Neutrophil (primary cell): ENCODE results near the gene RNF157.
A peak's percentile ranks its signal among the peaks of the same experiment; 100 is the strongest.
"Not testable (repeated sequence)": the region's sequence is repeated elsewhere in the genome, so short reads cannot be mapped to it uniquely, and the experiment has no call there.

Experiments used
- H3K27ac ChIP-seq: fragments of 200-600 bp; sonication (generic); 2 replicates; pipeline ENCODE4 v1.5.1; 2016; ENCODE audit warnings: mild to moderate bottlenecking, moderate library complexity
- H3K27me3 ChIP-seq: fragments of 200-600 bp; sonication (generic); 2 replicates; pipeline ENCODE4 v1.6.0; 2016; ENCODE audit warnings: mild to moderate bottlenecking
- H3K36me3 ChIP-seq: fragments of 200-600 bp; sonication (generic); 2 replicates; pipeline ENCODE4 v1.5.1; 2017
- H3K4me1 ChIP-seq, 2 experiments: fragments of 200-600 bp in 1 of 2; sonication (generic) in 1 of 2; 1 replicate in 1 of 2; 2 replicates in 1 of 2; pipeline versions ENCODE4 v1.5.1 to v1.6.1; 2013 to 2016; ENCODE audit warnings: low read depth in 1 of 2, low read length in 1 of 2, mild to moderate bottlenecking in 1 of 2, moderate library complexity in 1 of 2; ENCODE audit not compliant: control insufficient read depth in 1 of 2, insufficient read depth in 1 of 2
- H3K4me3 ChIP-seq, 2 experiments: fragments of 200-600 bp in 1 of 2; sonication (generic) in 1 of 2; 1 replicate in 1 of 2; 2 replicates in 1 of 2; pipeline ENCODE4 v1.5.1; 2013 to 2016; ENCODE audit warnings: low read depth in 1 of 2, low read length in 1 of 2, mild to moderate bottlenecking in 1 of 2, moderate library complexity in 1 of 2
- H3K9me3 ChIP-seq: fragments of 200-600 bp; sonication (generic); 2 replicates; pipeline ENCODE4 v1.5.1; 2016
- TF ChIP-seq, protein P1 (sequence below): fragments of 200-600 bp; sonication (generic); IDR thresholded peaks from 2 replicates; pipeline ENCODE4 v1.5.1; 2016; ENCODE audit warnings: antibody characterized with exemption

Gene RNF157

DNA sequence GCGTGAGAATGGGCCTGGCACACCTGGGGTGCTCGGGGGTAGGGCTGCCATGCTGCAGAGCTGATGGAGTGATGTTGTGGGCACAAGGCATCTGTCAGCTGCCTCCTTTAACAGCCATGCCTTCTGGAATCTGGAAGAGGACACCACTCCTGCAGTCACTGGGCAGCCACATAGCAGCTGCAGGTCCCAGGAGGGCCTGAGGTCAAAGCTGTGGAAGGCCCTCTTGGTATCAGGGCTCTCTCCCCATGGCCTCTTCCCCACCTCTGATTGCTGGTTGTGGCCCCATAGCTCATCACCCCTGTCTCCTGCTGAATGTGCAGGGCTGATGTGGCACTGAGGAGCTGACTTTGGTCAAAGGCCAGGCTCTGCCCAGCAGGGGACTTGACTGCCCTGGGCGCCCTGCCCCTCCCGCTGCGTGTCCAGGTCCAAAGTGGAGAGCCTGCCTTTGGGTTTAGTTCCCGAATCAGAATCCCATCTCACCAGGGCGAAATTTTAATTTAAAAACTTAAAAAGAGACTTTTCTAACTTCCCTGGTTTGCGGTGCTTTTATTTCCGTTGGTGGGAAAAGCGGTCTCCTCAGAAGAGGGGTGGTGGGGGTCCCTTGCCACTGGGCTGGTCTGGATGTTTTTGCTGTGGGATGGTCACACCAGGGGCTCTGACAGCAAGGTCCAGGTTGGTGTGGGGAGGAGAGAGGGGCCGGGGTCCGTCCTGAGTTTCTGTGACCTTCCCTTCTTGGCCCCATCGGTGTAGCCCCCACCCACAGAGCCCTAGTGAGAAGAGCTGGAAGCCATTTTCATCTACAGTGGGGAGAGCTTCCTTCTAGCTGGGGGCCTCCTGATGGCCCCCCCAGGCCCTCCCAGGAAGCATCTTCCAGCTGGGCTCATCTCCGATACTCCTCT lies 30.7 kb upstream of the RNF157 start:
- TF ChIP-seq, protein P1, sequence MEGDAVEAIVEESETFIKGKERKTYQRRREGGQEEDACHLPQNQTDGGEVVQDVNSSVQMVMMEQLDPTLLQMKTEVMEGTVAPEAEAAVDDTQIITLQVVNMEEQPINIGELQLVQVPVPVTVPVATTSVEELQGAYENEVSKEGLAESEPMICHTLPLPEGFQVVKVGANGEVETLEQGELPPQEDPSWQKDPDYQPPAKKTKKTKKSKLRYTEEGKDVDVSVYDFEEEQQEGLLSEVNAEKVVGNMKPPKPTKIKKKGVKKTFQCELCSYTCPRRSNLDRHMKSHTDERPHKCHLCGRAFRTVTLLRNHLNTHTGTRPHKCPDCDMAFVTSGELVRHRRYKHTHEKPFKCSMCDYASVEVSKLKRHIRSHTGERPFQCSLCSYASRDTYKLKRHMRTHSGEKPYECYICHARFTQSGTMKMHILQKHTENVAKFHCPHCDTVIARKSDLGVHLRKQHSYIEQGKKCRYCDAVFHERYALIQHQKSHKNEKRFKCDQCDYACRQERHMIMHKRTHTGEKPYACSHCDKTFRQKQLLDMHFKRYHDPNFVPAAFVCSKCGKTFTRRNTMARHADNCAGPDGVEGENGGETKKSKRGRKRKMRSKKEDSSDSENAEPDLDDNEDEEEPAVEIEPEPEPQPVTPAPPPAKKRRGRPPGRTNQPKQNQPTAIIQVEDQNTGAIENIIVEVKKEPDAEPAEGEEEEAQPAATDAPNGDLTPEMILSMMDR = no peak
- peaks cover 78 to 79% of the 10 kb centered on the region in 2 experiments for H3K4me1 ChIP-seq
- H3K4me3 ChIP-seq = peak overlapping the region; percentile 57 to 63
- H3K36me3 ChIP-seq = peaks cover 36% of the 10 kb centered on the region
- peak overlapping the region; percentile 96 for H3K27ac ChIP-seq
- H3K27me3 ChIP-seq = no peaks in the 10 kb centered on the region
- H3K9me3 ChIP-seq = no peaks in the 10 kb centered on the region

DNA sequence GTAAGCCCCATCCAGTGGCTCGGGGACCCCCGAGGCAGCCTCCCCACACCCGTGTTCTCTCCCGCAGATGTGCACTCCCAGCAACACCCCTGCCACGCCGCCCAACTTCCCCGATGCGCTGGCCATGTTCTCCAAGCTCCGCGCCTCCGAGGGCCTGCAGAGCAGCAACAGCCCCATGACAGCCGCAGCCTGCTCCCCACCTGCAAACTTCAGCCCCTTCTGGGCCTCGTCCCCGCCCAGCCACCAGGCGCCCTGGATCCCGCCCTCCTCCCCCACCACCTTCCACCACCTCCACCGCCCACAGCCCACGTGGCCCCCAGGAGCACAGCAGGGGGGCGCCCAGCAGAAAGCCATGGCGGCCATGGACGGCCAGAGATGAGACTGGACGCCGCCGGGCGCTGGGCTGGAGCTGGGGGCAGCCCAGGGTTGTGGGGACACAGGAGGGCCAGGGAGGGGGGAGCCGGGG lies 29.9 kb upstream of the RNF157 start:
- no peaks in the 10 kb centered on the region for H3K27me3 ChIP-seq
- peaks cover 36% of the 10 kb centered on the region for H3K36me3 ChIP-seq
- TF ChIP-seq, protein P1 = no peak
- H3K4me3 ChIP-seq = no peak overlapping the region
- H3K27ac ChIP-seq = peak overlapping the region; percentile 96
- H3K4me1 ChIP-seq = peaks cover 78 to 79% of the 10 kb centered on the region in 2 experiments
- no peaks in the 10 kb centered on the region for H3K9me3 ChIP-seq

DNA sequence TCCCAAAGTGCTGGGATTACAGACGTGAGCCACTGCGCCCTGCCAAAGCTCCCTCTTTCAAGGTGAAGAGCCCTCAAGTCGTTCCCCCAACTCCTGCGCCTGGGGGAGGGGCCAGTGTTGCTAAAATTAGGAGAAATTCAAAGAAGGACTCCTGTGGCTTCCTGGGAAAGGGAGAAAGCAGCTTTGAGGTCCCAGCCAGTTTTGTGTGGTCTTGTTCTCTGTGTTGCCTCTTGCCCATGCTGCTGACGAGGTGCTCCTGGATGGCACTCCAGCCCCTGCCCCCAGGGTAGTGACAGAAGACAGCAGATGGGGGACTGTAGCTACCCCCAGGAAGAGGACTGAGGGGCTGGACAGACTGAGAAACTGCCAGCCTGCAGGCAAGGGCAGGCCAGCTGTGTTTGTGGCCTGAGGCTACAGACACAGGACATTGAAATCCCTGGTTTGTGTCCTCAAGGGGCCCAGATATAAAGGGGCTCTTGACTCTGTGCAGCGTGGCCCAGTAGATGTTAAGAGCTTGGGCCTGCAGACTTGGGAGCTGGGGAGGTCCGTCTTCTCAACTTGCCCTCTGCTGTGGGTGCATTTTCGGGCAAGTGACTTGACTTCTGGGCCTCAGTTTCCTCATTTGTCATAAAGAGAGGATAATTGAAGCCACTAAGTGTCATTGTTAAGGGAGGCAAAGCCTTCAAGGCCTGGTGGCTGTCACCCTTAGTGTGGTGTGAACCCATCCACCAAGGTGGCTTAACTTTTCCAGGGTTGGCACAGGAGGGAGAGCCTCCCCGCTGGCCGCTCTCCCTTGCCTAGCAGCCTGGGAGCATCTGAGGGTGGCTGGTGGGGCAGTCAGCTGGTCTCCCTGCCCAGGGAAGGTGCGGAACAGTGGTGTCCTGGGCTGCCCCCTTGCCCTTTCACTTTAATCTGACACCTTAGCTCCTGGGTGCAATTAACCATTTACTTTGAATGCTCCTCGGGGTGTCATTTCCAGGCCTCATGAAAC lies 29.0 kb upstream of the RNF157 start:
- Histone ChIP-seq H3K4me1 (peaks cover 80 to 83% of the 10 kb centered on the region in 2 experiments), H3K27ac (peak overlapping the region; percentile 96)

DNA sequence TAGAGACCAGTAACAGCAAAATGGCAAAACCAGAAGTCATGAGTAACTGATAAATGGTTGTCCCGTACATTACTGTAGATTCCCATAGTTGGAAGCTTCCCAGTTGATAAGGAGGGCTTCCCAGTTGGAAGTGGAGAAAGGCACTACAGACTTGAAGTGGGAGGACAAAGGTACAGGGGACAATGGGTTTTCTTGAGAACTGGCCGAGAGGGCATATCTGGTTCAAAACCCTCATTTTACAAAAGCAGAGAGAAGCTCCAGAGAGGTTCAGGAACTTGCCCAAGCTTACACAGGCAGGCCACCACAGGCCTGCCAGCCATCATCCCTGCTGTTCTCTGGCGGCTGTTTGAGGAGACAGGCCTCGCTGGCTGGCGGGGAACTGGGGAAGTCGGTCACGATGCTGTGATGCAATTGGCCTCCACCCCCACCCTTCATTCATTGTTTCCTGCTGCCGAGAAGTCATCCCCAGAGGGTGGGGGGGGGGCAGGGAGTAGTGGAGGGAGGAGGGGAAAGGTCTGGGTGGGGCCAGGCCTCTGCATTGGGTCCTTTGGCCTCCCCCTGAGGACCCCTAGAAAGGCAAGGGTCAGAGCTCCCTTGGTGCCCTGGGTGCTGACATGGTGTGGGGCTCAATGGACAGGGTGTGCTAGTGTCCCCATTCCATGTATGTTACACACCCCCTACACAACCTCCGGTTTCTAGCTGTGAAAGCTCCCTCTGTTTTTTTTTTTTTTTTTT lies 27.9 kb upstream of the RNF157 start:
- Histone ChIP-seq H3K36me3 (peaks cover 36% of the 10 kb centered on the region), H3K4me3 (peak overlapping the region; percentile 98 to 99), H3K27ac (peak overlapping the region; percentile 96), H3K9me3 (no peaks in the 10 kb centered on the region), H3K4me1 (peaks cover 80 to 83% of the 10 kb centered on the region in 2 experiments), H3K27me3 (no peaks in the 10 kb centered on the region)
- TF ChIP-seq, protein P1 = peak; percentile 40

More for the DNA sequence above, 29.0 kb upstream of the RNF157 start:
- no peaks in the 10 kb centered on the region for H3K9me3 ChIP-seq
- no peaks in the 10 kb centered on the region for H3K27me3 ChIP-seq
- peak overlapping the region; percentile 98 to 99 for H3K4me3 ChIP-seq
- peaks cover 36% of the 10 kb centered on the region for H3K36me3 ChIP-seq
- TF ChIP-seq, protein P1 = no peak

DNA sequence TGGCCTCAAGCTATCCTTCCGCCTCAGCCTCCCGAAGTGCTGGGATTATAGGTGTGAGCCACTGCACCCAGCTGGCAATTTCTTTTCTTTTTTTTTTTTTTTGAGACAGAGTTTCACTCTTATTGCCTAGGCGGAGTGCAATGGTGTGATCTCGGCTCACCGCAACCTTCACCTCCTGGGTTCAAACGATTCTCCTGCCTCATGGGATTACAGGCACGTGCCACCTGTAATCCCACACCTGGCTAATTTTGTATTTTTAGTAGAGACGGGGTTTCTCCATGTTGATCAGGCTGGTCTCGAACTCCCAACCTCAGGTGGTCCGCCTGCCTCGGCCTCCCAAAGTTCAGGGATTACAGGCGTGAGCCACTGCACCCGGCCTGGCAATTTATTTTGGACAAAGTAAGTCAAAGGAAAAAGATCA lies 27.3 kb upstream of the RNF157 start:
- not testable (repeated sequence) for H3K27me3 ChIP-seq, H3K9me3 ChIP-seq
- peaks cover 80 to 83% of the 10 kb centered on the region in 2 experiments for H3K4me1 ChIP-seq
- peaks cover 36% of the 10 kb centered on the region for H3K36me3 ChIP-seq
- H3K4me3 ChIP-seq = peak overlapping the region; percentile 98 to 99
- peak overlapping the region; percentile 96 for H3K27ac ChIP-seq
